Measurements from ENCODE around the gene AVPR1A. TPM values are rescaled to one million over a fixed set of nuclear protein-coding genes. Genes with fewer than 3 reads are reported as not detected.

The AVPR1A gene
- total and polyA plus RNA-seq, 4 donors, result 1.1 to 10.5 (median 5.6) TPM

- Histone ChIP-seq H3K4me3 (ENCODE audit: low read depth, low read length) (no peak overlapping the region), H3K27ac (ENCODE audit: low read depth, low read length) (no peak overlapping the region), H3K4me1 (ENCODE audit: control insufficient read depth, insufficient read depth, low read length) (no peaks in the 10 kb centered on the region), H3K27me3 (ENCODE audit: control insufficient read depth, insufficient read depth, low read length) (no peaks in the 10 kb centered on the region), H3K9me3 (ENCODE audit: control insufficient read depth, insufficient read depth, low read length) (no peaks in the 10 kb centered on the region), H3K36me3 (ENCODE audit: control insufficient read depth, insufficient read depth, low read length) (no peaks in the 10 kb centered on the region)
- WGBS (ENCODE audit: insufficient coverage), result 60% methylated on average over 1 of the region's 2 CpGs
- no peak for DNase-seq (ENCODE audit: low read depth in 4 of 6, low spot score in 6 of 6)
Measured at GRCh38 chr12:63101920-63102319, 49.1 kb downstream of the AVPR1A start.

DNA sequence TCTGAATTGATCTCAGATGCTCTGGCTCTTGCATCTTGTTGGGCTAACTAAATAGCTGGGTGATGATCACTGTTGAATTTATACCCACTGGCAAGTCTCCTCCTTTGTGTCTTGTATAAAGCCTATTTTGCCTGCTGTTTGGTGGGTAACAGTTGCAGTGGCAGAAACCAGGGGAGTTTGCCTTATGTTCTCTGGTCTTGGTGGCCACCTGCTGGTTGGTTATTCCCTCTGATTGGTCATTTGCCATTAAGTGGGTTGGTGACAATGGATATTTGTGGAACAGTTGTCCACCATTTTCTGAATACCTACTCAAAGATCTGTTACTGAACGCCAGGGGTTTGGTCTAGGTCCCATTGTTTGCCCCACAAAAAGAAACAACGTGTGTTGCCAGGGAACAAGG, 52.1 kb downstream of the AVPR1A start:
- WGBS (ENCODE audit: insufficient coverage), result no CpG with 5 or more reads among the region's 2 CpGs
- Histone ChIP-seq H3K4me3 (ENCODE audit: low read depth, low read length) (no peak overlapping the region), H3K36me3 (ENCODE audit: control insufficient read depth, insufficient read depth, low read length) (no peaks in the 10 kb centered on the region), H3K4me1 (ENCODE audit: control insufficient read depth, insufficient read depth, low read length) (no peaks in the 10 kb centered on the region), H3K27ac (ENCODE audit: low read depth, low read length) (no peak overlapping the region), H3K9me3 (ENCODE audit: control insufficient read depth, insufficient read depth, low read length) (no peaks in the 10 kb centered on the region), H3K27me3 (ENCODE audit: control insufficient read depth, insufficient read depth, low read length) (no peaks in the 10 kb centered on the region)
- DNase-seq (ENCODE audit: low read depth in 4 of 6, low spot score in 6 of 6), result no peak

DNA sequence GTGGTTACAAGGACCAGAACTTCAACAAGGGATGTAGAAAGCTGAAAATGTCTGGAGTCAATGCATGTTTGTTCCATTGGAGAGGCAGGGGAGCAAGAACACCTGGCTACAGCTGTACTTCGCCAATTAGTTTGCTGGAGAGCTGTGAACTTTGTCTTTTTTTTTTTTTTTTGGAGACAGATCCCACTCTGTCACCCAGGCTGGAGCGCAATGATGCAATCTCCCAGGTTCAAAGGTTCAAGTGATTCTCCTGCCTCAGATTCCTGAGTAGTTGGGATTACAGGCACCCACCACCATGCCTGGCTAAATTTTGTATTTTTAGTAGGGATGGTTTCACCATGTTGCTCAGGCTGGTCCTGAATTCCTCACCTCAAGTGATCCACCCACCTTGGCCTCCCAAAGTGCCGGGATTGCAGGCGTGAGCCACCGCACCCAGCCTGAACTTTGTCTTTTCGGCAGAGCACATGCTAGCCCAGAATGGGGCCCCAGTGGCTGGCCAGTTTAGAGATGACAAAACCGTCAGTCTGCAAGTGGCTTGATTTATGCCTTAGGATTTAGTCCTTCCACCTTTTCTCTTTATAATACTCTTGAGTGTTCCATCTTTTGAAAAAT, 55.5 kb downstream of the AVPR1A start:
- Histone ChIP-seq H3K27ac (ENCODE audit: low read depth, low read length) (no peak overlapping the region), H3K4me1 (ENCODE audit: control insufficient read depth, insufficient read depth, low read length) (no peaks in the 10 kb centered on the region), H3K27me3 (ENCODE audit: control insufficient read depth, insufficient read depth, low read length) (no peaks in the 10 kb centered on the region), H3K4me3 (ENCODE audit: low read depth, low read length) (no peak overlapping the region), H3K36me3 (ENCODE audit: control insufficient read depth, insufficient read depth, low read length) (no peaks in the 10 kb centered on the region), H3K9me3 (ENCODE audit: control insufficient read depth, insufficient read depth, low read length) (no peaks in the 10 kb centered on the region)
- WGBS (ENCODE audit: insufficient coverage), result 85% methylated on average over 4 of the region's 7 CpGs
- no peak for DNase-seq (ENCODE audit: low read depth in 4 of 6, low spot score in 6 of 6)

DNA sequence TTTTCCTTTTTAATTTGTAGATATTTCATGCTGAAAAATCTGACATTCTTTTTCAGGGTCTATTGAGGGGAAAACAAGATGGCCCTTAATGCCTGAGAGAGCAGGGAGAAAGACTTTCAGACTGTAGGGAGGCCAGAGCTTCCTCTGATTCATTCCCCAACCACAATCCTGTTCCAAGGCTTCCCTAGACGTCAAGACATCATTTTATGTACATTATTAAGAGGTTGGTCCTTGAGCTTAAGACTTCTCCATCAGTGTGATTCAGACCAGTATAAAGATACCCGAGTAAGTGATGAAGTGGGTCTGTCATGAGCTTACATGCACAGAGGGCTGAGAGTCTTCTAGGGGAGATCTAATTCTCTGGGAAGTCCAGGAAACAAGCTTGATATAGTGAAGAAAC, 57.3 kb downstream of the AVPR1A start:
- Histone ChIP-seq H3K9me3 (ENCODE audit: control insufficient read depth, insufficient read depth, low read length) (no peaks in the 10 kb centered on the region), H3K27ac (ENCODE audit: low read depth, low read length) (no peak overlapping the region), H3K4me3 (ENCODE audit: low read depth, low read length) (no peak overlapping the region), H3K27me3 (ENCODE audit: control insufficient read depth, insufficient read depth, low read length) (no peaks in the 10 kb centered on the region), H3K36me3 (ENCODE audit: control insufficient read depth, insufficient read depth, low read length) (no peaks in the 10 kb centered on the region), H3K4me1 (ENCODE audit: control insufficient read depth, insufficient read depth, low read length) (no peaks in the 10 kb centered on the region)
- no peak for DNase-seq (ENCODE audit: low read depth in 4 of 6, low spot score in 6 of 6)
- WGBS (ENCODE audit: insufficient coverage), result no CpG with 5 or more reads among the region's 2 CpGs

DNA sequence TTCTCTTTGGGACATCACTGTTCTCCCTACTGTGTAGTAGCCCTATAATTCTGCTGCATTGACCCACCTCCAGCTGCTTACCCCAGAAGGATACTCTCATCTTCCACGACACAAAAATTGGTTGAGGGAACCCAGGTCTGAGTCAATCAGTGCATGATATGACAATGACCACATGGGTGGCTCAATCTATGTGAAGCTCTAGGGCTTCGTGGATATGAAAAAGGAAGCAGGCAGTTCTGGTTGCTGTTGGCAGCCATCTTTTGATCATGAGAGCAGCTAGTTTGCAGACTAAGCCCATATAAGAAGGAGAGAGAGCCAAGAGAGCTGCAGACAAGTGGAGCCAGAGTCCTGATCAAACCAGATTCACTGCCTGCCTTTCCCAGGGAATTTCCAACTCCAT, 57.9 kb downstream of the AVPR1A start:
- no peak overlapping the region for H3K4me3 ChIP-seq (ENCODE audit: low read depth, low read length)
- 80% methylated on average over 1 of the region's 2 CpGs for WGBS (ENCODE audit: insufficient coverage)
- H3K27ac ChIP-seq (ENCODE audit: low read depth, low read length), result no peak overlapping the region
- H3K4me1 ChIP-seq (ENCODE audit: control insufficient read depth, insufficient read depth, low read length), result no peaks in the 10 kb centered on the region
- DNase-seq (ENCODE audit: low read depth in 4 of 6, low spot score in 6 of 6), result no peak
- no peaks in the 10 kb centered on the region for H3K27me3 ChIP-seq (ENCODE audit: control insufficient read depth, insufficient read depth, low read length)
- H3K36me3 ChIP-seq (ENCODE audit: control insufficient read depth, insufficient read depth, low read length), result no peaks in the 10 kb centered on the region
- H3K9me3 ChIP-seq (ENCODE audit: control insufficient read depth, insufficient read depth, low read length), result no peaks in the 10 kb centered on the region

Other genes with a start within 250 kb of the AVPR1A start
- 10 to 100 TPM; 29.8 to 35.8 TPM for gene PPM1H, start 216.1 kb downstream of the AVPR1A start, total RNA-seq
- 10 to 100 TPM; 22.0 to 22.2 TPM for gene PPM1H, start 216.1 kb downstream of the AVPR1A start, polyA plus RNA-seq (ENCODE audit: insufficient read length in 2 of 2)